NK-92 treated with Interleukin-12 subunit alpha and Interleukin-12 subunit beta, amount 100 ng/mL, for 24 hours (cell line): ENCODE data around the gene ARHGAP6.
"Not testable (repeated sequence)": the region's sequence is repeated elsewhere in the genome, so short reads cannot be mapped to it uniquely, and the experiment has no call there.

Experiments
- DNase-seq: peaks from one replicate; lab custom pipeline; 2025; lab: John Stamatoyannopoulos, UW

ARHGAP6 gene

DNA sequence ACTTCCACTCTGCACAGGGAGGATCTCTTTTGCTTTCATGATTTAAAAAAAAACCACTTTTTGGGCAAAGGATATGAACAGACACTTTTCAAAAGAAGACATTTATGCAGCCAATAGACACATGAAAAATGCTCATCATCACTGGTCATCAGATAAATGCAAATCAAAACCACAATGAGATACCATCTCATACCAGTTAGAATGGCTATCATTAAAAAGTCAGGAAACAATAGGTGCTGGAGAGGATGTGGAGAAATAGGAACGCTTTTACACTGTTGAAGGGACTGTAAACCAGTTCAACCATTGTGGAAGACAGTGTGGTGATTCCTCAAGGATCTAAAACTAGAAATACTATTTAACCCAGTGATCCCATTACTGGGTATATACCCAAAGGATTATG, 87.4 kb downstream of the ARHGAP6 start:
- not testable (repeated sequence) for DNase-seq

DNA sequence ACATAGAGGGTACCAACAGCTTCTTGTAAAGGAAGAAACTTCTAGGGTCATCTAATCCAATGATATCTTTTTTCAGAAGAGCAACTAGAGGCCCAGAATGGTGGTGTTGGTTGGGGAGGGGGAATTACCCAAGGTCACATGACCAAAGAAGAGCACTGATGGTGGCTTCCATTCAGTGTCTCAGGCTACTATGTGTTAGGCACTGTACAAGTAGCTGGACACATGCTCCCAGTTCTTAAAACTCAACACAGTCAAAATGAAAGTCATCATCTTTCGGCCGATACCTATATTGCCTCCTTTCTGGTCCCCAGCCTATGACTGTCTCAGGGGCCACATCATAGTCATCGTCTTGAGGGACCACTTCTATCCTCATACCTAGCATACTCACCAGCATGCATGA, 88.1 kb downstream of the ARHGAP6 start:
- no peak for DNase-seq

DNA sequence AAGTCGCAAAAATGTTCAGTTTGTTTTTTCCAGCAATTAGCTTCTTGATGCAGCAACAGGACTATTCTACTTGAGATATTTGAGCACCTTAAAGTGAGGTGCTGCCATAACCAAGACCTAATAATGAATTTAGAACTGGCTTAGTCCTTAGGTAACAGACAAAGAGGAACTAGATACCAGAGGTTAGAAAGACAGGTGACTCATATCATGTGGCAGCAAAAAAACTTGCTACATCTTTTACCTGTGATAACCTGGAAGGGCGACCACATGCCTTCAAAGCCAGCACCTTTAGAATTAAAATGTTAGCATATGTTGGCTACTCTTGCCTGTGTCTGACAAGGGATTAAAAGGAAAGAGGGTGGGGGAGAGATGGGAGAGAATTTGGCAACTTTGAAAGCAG, 90.4 kb downstream of the ARHGAP6 start:
- no peak for DNase-seq

DNA sequence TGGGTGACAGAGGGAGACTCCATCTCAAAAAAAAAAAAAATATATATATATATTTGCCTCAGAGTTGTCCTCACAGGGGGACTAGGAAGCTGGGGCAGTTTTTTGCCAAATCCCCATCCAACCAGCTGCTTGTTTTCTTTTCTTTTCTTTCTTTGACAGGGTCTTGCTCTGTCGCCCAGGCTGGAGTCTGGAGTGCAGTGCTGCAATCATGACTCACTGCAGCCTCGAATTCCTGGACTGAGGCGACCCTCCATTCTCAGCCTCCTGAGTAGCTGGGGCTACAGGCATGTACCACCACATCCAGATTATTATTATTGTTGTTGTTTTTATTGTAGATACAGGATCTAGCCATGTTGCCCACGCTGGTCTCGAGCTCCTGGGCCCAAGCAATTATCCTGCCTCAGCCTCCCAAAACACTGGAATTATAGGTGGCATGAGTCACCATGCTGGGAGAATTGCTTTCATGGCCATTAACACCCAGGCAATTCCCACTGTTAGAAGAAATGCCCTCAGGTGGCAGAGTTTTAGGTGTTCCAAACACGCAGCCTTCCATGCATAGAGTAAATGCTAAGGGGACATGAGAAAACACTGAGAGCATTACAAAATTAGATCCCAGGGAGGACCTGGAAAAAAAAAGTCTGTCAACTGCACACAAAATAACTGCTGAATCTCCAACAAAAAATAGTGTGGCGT, 98.0 kb downstream of the ARHGAP6 start:
- DNase-seq, result no peak

DNA sequence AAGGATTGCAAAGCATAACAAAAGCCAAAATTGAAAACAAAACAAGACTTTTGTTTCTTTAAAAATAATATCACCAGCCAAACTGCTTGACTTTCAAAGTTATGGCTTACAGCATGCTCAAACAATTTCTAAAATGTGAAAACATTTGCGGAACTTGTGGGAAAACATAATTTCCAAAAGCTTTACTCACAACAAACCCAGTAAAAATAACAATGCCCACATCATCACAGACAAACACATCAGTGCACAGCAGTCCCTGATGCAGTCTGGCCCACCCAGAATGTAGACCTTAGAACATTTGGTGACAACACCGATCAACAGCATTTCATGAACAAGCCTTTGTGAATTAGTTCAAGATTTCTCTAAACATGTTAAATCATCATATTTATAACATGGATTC, 98.9 kb downstream of the ARHGAP6 start:
- DNase-seq, result no peak

DNA sequence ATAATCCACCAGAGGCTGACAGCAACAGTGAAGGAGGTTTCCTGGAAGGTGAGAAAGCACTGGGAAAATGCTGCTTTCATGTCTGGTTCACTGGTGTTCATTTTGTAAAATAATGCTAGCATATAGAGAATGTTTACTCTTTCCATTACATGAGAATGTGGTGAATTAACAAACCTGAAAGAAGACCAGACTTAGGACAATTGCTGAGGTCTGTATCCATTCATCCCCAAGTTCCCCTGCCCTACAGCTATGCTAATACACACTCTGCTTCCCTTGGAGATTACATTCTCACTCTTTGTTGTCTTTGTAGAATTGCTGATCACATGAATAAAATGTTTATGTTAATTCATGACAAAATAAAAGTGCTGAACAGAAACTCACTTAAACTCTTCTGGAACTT, 99.5 kb downstream of the ARHGAP6 start:
- no peak for DNase-seq

DNA sequence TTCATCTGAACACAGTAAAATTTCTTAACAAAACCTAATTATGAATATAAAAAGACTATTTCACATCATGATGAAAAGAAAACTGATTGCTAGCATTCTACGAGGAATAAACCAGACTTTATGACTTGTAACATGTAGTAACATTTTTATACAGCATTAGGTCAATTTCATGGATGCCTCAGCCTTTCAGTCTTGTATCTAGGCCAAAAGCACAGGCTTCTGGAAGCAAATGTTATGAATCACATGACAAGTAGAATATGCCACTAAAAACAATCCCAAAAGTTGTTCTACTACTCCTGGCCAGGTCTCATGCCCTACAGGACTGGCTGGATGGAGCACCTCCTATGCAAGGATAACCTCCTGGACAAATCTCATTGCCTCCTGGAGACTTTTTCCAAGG, 101.2 kb downstream of the ARHGAP6 start:
- DNase-seq, result no peak

DNA sequence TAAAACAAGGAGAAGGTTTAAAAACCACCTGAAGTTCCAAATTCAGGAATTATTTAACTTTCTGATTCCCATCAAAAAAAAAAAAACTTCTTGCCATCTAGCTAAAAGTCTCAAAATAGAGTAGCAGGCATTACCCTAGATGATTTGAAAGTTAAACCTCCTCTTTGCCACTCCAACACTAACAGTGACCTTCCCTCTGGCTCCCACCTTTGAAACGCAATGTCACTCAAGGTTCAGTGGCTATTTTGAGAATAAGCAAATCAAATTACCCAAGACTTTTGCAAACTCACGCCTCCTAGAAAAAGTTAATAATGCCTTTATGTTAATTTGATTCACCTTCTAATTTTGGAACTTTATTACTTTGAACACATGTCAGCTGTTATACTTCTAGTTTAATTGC, 103.2 kb downstream of the ARHGAP6 start:
- DNase-seq, result no peak

DNA sequence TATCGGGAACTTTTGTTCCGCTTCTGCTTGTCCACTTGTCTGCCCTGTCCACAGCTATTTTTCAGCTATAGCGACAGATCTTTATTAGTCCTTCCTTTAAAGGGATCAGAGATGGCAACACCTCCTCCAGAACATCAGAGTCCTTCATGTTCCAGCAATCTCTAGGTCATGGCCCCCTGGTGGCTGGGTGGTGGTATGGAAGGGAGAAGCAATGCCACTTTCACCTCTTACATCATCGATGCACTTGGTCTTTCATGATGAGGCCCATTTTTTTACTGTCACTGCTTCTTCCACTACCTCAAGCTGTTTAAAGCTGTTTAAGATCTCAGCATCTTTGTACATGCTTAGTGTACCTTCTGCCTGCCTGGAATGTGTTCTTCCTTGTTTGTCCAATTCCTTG, 106.7 kb downstream of the ARHGAP6 start:
- no peak for DNase-seq

DNA sequence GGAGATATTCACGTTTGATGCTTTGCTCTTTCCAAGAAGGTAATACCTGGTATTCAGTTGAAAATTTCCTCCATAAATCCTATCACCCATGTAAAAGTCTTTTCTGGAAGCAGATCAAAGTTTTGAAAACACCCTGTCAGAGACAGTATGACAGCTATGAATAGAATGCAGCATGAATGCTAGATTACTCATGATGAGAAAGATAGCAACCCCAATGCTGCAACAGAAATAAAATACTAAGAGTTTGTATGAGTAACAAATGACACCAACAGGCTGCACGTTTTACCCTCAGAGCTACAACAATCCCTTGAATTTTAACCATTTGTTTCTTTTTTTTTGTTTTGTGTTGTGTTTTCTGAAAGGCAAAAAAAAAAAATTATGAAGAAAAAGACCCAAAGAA, 108.6 kb downstream of the ARHGAP6 start:
- no peak for DNase-seq

DNA sequence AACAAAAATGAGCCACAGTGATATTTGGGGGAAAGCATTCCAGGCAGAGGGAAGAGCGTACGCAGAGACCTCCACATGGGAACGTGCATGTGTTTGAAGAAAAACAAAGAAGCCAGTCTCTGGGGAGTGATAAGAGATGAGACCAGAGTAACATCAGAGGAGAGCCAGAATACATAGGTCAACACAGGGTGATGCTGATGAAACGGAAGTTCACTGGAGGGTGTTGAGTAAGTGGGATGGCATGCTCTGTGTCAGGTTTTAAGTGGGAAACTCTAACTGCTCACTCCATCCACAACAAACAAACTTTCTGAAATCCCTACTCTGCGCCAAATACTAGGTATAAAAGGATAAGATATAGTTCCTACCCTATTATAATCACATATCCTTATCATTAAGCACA, 110.0 kb downstream of the ARHGAP6 start:
- DNase-seq, result no peak

DNA sequence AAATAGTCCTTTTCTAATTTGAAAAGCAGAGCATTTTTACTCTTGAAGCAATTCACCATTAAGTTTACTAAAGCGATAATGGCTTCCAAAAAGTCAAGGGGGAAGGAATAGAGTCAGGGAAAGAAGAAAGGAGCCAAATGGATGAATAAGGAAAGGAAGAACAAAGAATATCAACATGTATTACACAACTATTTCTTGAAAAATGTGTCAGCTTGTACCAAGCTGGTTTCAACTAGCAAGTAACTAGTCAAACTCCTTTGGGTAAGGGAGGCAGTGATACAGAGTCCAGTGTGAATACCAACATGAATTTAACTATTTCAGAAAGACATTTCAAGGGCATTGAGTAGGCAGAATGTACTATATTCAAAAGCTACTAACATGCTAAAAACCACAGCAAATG, 112.1 kb downstream of the ARHGAP6 start:
- DNase-seq, result no peak

DNA sequence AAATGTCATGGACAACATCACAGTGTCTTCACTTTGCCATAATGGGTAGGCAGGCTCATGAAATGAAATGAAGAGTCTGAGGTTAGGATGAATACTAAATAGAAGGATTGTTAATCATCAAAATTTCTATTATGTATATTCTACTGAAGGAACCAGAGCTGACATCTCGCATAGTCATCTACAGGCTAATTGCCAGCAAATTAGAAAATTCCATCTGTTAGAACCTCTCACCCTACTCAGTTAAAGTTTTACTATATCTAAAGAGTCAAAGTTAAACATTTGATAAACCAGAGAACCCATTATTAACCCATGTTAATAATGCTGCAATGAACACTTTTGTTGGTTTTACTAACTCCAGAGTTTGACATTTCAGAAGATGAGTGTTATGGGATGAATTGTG, 114.6 kb downstream of the ARHGAP6 start:
- DNase-seq, result no peak

DNA sequence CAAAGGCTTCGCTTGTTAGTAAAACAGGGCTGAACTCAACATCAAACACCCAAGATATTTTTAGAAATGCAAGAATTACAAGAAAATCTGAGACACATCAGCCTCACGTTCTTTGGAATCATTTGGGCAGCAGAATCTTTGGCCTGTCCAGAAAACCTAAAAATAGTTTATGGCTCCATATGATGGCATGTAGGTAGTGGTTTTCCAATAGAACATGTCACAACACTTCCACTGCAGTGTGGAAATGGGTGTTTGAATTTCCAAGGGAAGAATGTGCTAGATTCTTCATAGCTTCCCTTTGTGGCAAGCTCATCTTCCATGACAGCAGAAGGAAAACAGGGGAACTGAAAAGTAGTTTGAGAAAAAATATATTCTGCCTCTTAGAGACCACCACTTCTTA, 118.8 kb downstream of the ARHGAP6 start:
- no peak for DNase-seq

DNA sequence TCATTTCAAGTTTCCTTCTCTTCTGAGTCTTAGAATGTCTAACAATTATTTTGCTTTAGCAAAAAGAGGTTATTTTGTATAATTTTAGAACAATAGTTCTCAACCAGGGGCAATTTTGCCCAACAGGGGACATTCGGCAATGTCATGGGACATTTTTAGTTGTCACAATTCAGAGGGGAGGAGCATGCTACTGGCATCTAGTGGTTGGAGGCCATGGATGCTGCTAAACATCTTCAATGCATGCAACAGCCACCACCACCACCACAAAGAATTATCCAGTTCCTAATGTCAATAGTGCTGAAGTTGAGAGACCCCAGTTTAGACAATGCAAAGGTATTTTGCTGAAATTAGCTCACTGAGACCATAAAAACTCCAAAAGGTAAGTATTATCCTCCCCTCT, 122.5 kb downstream of the ARHGAP6 start:
- no peak for DNase-seq

DNA sequence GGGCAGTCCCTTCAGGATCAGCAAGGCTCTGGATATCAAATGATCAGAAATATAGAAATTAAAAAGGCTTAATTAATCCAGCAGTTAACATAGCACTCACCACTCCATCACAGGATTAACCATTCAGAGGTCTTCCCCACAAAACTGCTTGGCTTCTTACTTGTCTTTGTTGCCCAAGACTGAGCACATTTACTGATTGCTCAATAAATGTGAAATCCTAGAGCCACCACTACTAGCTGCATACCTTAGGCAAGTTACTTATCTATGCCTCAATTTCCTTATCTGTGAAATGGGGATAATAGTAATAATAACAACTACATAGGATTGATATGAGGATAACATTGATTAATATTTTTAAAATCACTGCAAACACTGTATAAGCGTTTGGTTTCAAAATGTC, 124.2 kb downstream of the ARHGAP6 start:
- DNase-seq, result no peak

DNA sequence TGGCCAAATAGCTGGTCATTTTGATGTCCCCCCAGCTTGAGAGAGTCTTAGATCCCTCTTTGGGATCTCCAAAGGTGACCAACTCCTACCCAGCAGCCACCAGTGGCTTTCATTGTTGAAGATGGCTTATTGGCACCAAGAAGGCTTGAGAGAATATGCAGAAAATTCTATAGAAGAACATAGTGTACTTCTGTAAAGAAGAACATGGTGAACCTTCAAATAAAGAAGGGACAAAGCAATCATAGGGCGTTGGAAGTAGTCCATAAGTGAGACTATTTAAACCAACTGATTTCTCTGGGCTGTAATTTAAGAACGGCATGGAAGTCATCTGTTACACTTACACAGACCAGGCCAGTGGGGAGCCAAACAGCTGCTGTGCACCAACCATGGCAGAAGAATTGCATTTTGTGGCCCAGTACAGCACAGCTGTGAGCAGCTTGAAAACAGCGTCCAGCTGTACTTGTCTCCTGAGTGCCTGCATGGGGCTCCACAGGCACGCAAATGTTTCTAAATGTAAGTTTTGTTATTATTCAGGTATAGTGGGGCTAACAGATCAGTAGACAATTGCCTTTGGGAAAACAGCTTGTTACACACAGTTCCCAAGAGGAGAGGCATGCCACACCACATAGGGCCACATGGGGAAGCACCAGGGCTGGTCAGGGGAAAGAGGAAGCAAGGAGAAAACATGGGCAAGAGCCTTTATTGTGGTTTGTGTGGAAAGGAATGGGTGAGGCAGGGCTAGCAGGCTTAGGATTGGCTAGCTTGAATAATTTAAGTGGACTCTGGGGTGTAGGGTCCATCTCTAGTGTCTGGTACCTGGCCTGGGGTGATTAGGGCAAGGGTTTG, 125.0 kb downstream of the ARHGAP6 start:
- DNase-seq, result no peak

DNA sequence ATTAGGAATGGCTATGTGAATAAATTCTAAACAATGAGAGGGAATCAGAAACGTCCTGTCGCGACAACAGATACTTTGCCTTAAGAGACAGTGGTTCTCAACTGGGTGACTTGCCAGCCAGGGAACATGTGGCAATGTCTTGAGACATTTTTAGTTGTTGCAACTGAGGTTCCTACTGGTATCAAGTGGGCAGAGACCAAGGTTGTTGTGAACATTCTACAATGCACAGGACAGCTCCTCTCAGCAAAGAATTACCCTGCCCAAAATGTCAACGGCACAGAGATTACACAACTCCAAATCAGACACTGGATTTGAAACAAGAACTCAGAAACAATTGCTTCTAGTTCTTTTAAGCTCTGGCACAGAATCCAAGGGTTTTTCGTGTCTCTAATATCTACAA, 128.6 kb downstream of the ARHGAP6 start:
- DNase-seq, result no peak

DNA sequence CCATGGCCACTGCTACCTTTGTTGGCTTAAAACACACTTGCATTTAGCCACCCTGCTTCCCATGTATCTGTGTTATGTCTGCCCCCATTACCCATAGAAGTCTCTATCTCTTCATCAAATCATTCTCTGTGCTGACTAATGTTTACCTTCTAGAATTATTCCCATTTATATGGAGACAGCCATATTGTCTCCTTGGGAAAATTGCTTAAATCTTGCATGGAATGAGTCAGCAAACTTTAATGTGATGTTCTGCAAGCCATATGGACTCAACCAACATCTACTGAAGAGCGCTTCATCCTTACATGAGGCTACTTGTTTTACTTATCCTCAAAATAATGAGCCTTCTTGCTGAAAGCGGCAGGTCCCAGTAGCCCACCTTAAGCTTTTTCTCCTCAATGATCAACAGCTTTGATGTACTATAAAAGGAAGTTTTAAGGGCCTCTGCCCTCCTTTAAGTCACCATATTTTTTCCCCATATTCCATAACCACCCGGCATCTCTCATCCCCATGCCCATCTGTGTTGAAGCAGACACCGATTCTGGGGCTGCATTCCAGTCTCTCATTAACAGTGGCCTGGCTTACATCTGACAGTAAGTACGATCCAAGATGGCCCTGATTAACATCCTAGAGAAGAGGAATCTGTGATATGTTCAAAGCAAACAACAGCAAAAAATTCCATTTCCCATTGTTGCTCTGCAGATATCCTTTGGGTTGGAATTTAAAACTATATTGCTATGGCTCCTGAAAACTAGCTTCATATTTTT, 130.4 kb downstream of the ARHGAP6 start:
- no peak for DNase-seq

DNA sequence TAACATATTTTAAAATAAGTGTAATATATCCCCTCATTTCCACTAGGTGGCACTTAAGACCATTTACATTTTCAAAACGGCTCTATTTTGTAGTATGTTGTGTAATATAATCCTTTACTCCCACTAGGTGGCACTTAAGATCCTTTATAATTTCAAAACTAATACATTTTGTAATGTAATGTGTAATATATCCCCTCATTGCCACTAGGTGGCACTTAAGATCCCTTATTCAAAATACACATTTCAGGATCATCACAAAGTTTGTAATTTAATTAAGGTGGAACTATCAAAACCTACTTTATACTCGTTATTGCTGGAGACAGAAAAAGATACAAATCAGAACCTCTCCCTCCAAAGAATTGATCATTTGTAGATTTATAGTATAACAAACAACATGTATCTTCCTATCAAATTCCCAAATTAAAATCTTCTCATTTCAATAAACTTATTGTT, 132.5 kb downstream of the ARHGAP6 start:
- DNase-seq, result no peak

DNA sequence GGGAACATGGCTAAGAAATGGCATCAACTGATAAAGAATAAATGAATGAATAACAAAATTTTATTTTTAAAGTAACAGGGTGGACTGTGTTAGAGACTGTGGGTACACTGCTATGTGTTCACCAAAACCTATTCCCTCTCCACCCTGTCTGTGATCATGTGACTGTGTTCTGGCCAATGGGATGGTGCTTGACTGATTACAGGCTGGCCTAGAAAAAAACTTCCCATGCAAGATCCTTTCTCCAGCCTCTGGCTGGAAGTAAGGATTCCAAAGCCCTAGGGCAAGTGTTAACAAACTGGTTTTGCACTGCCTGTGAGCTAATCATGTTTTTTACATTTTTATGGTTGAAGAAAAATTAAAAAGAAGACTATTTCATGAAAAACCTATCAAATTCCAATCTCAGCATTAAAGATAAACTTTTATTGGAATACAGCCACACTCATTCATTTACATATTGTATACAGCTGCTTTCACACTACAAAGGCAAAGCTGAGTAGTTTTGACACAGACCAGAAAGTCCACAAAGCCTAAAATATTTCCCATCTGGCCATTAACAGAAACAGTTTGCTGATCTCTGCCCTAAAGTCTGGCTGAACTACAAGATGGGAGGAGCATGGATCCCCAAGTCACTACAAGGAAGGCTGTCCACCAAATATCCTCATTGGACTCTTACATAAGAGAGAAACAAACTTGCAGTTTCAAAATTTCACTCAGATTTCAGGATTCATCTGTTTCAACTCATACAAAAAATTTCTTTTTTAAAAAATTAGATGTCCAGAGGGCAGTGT, 133.2 kb downstream of the ARHGAP6 start:
- no peak for DNase-seq

DNA sequence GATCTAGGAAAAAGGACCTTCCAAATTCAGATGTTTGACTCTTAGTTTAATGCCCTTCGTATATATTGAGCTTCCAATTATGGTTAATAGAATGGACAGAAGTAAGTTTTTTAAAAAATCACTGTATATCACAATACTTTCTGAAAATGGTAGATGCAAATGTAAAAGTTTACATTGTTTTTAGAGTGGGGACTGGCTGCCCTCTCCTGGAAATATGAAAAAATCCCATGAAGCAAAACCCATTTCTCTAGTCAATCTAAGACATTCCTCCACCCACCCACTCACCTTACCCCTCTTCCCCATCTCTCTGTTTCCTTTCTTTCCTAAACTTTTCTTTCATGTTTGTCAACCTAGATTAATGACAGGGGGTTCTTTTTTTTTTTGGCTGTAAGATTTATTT, 134.5 kb downstream of the ARHGAP6 start:
- no peak for DNase-seq
